ENCODE data around the gene DAAM2.

GRCh38 chr6:39861663-39862062, 69.5 kb downstream of the DAAM2 start:
- no peak for TF ChIP-seq POLR2A (IDR thresholded peaks at IDR 0.05; ENCODE audit: low read depth, low read length)
- TF ChIP-seq POU2F2 (IDR thresholded peaks at IDR 0.05; ENCODE audit: low read depth, low read length): no peak
- TF ChIP-seq TAF1 (IDR thresholded peaks at IDR 0.05; ENCODE audit: low read depth, low read length): no peak
- no peak for TF ChIP-seq POLR2AphosphoS5 (IDR thresholded peaks at IDR 0.05; ENCODE audit: low read depth, low read length)

Data from GM12891 (cell line).